Measurements from ENCODE around the gene SMG1. TPM values are rescaled to one million over a fixed set of nuclear protein-coding genes. Genes with fewer than 3 reads are reported as not detected.

The SMG1 gene
- total and polyA plus RNA-seq, 2 of the 13 experiments (the other 11 are each of a cell fraction or from before 2014, with no cell fraction given) = 48.7 to 53.7 TPM

DNA sequence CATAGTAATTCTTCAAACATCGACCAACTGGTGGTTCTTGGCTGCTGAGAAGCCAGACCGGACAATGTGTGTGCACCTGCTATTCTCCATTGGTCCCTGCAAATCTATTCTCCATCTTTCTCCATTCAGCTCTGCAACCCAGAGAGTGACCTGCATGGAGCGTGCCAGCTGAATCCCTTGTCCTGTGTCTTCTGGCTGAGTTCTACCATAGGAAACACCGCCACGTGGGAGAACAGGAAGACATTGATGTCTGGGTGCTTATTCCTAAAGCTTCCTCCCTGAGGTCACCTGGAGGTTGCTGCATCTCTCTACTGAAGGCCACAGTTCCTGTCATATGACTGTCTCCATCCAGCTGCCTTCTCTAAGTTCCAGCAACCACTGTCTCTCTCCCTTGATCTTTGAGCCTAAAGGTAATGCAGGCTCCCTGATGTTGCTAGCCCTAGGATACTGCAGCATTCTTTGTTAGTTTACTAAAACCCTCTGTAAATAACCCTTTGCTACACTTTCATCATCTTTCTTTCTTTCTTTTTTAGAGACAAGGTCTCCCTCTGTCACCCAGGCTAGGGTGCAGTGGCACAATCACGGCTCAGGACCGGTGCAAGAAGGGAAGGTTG, 10.6 kb upstream of the SMG1 start (continued):
- TF ChIP-seq TP53 (CRISPR knock-in tag; conservative IDR thresholded peaks at IDR 0.05) (no peak), SP4 (CRISPR knock-in tag; IDR thresholded peaks at IDR 0.05) (no peak), SAFB2 (CRISPR knock-in tag; IDR thresholded peaks at IDR 0.05; ENCODE audit: borderline replicate concordance, low read depth) (no peak), ZNF652 (CRISPR knock-in tag; IDR thresholded peaks at IDR 0.05; ENCODE audit: borderline replicate concordance, low read depth) (peak; percentile 57; the same call in 1 of the 2 replicates), KDM6A (CRISPR knock-in tag; IDR thresholded peaks at IDR 0.05; ENCODE audit: low read depth) (peak; percentile 83; the same call in 1 of the 2 replicates), ZNF572 (CRISPR knock-in tag; IDR thresholded peaks at IDR 0.05) (no peak), HMG20A (CRISPR knock-in tag; IDR thresholded peaks at IDR 0.05; ENCODE audit: borderline replicate concordance) (peak; percentile 87), CCAR2 (optimal IDR thresholded peaks at IDR 0.05; ENCODE audit: low read depth, low read length) (peak; percentile 81), DPF2 (CRISPR knock-in tag; IDR thresholded peaks at IDR 0.05; ENCODE audit: borderline replicate concordance, low read depth) (peak; percentile 85), ZIK1 (CRISPR knock-in tag; IDR thresholded peaks at IDR 0.05; ENCODE audit: borderline replicate concordance, low read depth) (no peak), THRA (CRISPR knock-in tag; IDR thresholded peaks at IDR 0.05; ENCODE audit: borderline replicate concordance) (0 out of 2 replicates have a peak, but pooled peaks have one; percentile 17), E2F1 (CRISPR knock-in tag; IDR thresholded peaks at IDR 0.05) (no peak), CREM (IDR thresholded peaks at IDR 0.05) (peak; percentile 68; the same call in 1 of the 2 replicates), CREM (CRISPR knock-in tag; IDR thresholded peaks at IDR 0.05) (no peak), GATAD2A (CRISPR knock-in tag; IDR thresholded peaks at IDR 0.05) (peak; percentile 96), SNAI1 (CRISPR knock-in tag; IDR thresholded peaks at IDR 0.05; ENCODE audit: borderline replicate concordance) (no peak), MBD4 (IDR thresholded peaks at IDR 0.05; ENCODE audit: borderline replicate concordance, low read length) (no peak; the same call in 1 of the 2 replicates), CEBPB (IDR thresholded peaks at IDR 0.05; ENCODE audit: borderline replicate concordance, low read depth, low read length) (peak; percentile 73), ATAD3A (CRISPR knock-in tag; IDR thresholded peaks at IDR 0.05) (no peak), MZF1 (CRISPR knock-in tag; IDR thresholded peaks at IDR 0.05; ENCODE audit: borderline replicate concordance) (no peak), ZNF615 (CRISPR knock-in tag; IDR thresholded peaks at IDR 0.05; ENCODE audit: borderline replicate concordance) (no peak), SP140L (CRISPR knock-in tag; IDR thresholded peaks at IDR 0.05; ENCODE audit: borderline replicate concordance) (0 out of 2 replicates have a peak, but pooled peaks have one; percentile 33), TBL1XR1 (IDR thresholded peaks at IDR 0.05; ENCODE audit: borderline replicate concordance, low read length, partially characterized antibody) (peak; percentile 92), SOX6 (IDR thresholded peaks at IDR 0.05) (no peak), SOX6 (CRISPR knock-in tag; IDR thresholded peaks at IDR 0.05) (peak; percentile 91), CREB3 (CRISPR knock-in tag; IDR thresholded peaks at IDR 0.05) (no peak), SOX13 (IDR thresholded peaks at IDR 0.05) (peak; percentile 39; the same call in 1 of the 2 replicates), SOX13 (CRISPR knock-in tag; conservative IDR thresholded peaks at IDR 0.05 in 1 of 2, IDR thresholded peaks at IDR 0.05 in 1 of 2) (peak in 1 of 2 experiments; percentile 89; a peak in 2 of 4 replicates), ZNF567 (CRISPR knock-in tag; IDR thresholded peaks at IDR 0.05; ENCODE audit: borderline replicate concordance) (no peak), TGIF2 (CRISPR knock-in tag; IDR thresholded peaks at IDR 0.05) (no peak)
